ENCODE measurements around the gene BPIFA1.
A peak's percentile ranks its signal among the peaks of the same experiment; 100 is the strongest.

BPIFA1 gene
- total RNA-seq = 0 reads per million in 2 donors

GRCh38 chr20:33235696-33236095, at the start of gene BPIFA1:
TSS of gene BPIFA1 (plus strand) at chr20:33235996. CDS start at chr20:33237712, 1,716 bp downstream.
- DNase-seq = no peak

GRCh38 chr20:33187491-33187890, 48.3 kb upstream of the BPIFA1 start:
- DNase-seq = no peak

- no peak for DNase-seq
These were observed 47.4 kb upstream of the BPIFA1 start for GRCh38 chr20:33188421-33188820.

- DNase-seq = no peak
These were observed 44.3 kb upstream of the BPIFA1 start for GRCh38 chr20:33191484-33191883.

- no peak for DNase-seq
These were observed 43.8 kb upstream of the BPIFA1 start for GRCh38 chr20:33191955-33192354.

- no peak for DNase-seq
These were observed 42.8 kb upstream of the BPIFA1 start for GRCh38 chr20:33192912-33193501.

- DNase-seq = no peak
These were observed 36.8 kb upstream of the BPIFA1 start for GRCh38 chr20:33199026-33199425.

- DNase-seq = no peak
These were observed 33.3 kb upstream of the BPIFA1 start for GRCh38 chr20:33202451-33202850.

- no peak for DNase-seq
These were observed 32.4 kb upstream of the BPIFA1 start for GRCh38 chr20:33203444-33203843.

- DNase-seq = peak in 3 of 5 experiments; percentile 7 to 20 (median 9)
These were observed 26.0 kb upstream of the BPIFA1 start for GRCh38 chr20:33209789-33210188.

- DNase-seq = no peak
These were observed 25.4 kb upstream of the BPIFA1 start for GRCh38 chr20:33210371-33210770.

GRCh38 chr20:33211817-33212424, 23.9 kb upstream of the BPIFA1 start:
- DNase-seq = peak in 1 of 5 experiments; percentile 28

- DNase-seq = no peak
These were observed 18.7 kb upstream of the BPIFA1 start, which contains the start of gene BPIFA3 for GRCh38 chr20:33217052-33217451. TSS of gene BPIFA3 (plus strand) at chr20:33217352. CDS start at chr20:33217537, 185 bp downstream.

- DNase-seq = no peak
These were observed 11.4 kb upstream of the BPIFA1 start for GRCh38 chr20:33224399-33224798.

GRCh38 chr20:33229843-33230242, 6.0 kb upstream of the BPIFA1 start:
- no peak for DNase-seq

GRCh38 chr20:33231237-33231636, 4.6 kb upstream of the BPIFA1 start:
- DNase-seq = no peak

GRCh38 chr20:33232486-33233072, 3.2 kb upstream of the BPIFA1 start:
- no peak for DNase-seq

- DNase-seq = no peak
These were observed 2.5 kb upstream of the BPIFA1 start for GRCh38 chr20:33233129-33233774.

GRCh38 chr20:33234050-33234449, 1.7 kb upstream of the BPIFA1 start:
- DNase-seq = no peak

GRCh38 chr20:33236351-33236750, 555 bp downstream of the BPIFA1 start:
- no peak for DNase-seq

- no peak for DNase-seq
These were observed 2.2 kb downstream of the BPIFA1 start for GRCh38 chr20:33237989-33238388.

- DNase-seq = no peak
These were observed 3.6 kb downstream of the BPIFA1 start for GRCh38 chr20:33239418-33239817.

GRCh38 chr20:33239979-33240736, 4.4 kb downstream of the BPIFA1 start:
- DNase-seq = no peak

All from T-helper 2 cell (primary cell).